Psoas muscle (tissue), 8 donors: ENCODE data around the gene LRRC2. TPM values are rescaled to one million over a fixed set of nuclear protein-coding genes. Genes with fewer than 3 reads are reported as not detected.

Source experiments
- ATAC-seq, 4 donors: fragments of 200-7000 bp; cut with Tn5 transposase; one replicate each; pipeline ENCODE4 v1.9.1; 2020; ENCODE audit warnings: moderate library complexity in 3 of 4, mild to moderate bottlenecking in 2 of 4
- DNase-seq, 2 donors: peaks; one replicate each; pipeline ENCODE4 v3.0.0-alpha.2; 2020
- H3K27ac ChIP-seq: fragments of 200-600 bp; one replicate; pipeline ENCODE4 v1.8.0; 2022
- H3K27me3 ChIP-seq, 3 donors: fragments of 200-600 bp in 1 of 3; one replicate each; pipeline versions ENCODE4 v1.6.1 to v1.8.0; 2013 to 2022; ENCODE audit warnings: low read length in 2 of 3, mild to moderate bottlenecking in 2 of 3, moderate library complexity in 1 of 3; ENCODE audit not compliant: insufficient read depth in 3 of 3
- H3K36me3 ChIP-seq, 2 donors: fragments of 200-600 bp in 1 of 2; one replicate each; pipeline versions ENCODE4 v1.6.1 to v1.8.0; 2013 to 2022; ENCODE audit warnings: low read depth in 1 of 2, mild to moderate bottlenecking in 1 of 2, moderate library complexity in 1 of 2; ENCODE audit not compliant: insufficient read depth in 1 of 2
- H3K4me1 ChIP-seq: fragments of 200-600 bp; one replicate; pipeline ENCODE4 v1.8.0; 2022
- H3K4me3 ChIP-seq: fragments of 200-600 bp; one replicate; pipeline ENCODE4 v1.8.0; 2022; ENCODE audit warnings: mild to moderate bottlenecking
- H3K9me3 ChIP-seq: fragments of 200-600 bp; one replicate; pipeline ENCODE4 v1.8.0; 2022
- CTCF ChIP-seq: fragments of 200-600 bp; IDR thresholded peaks from one replicate; pipeline ENCODE4 v1.8.0; 2022; ENCODE audit warnings: antibody characterized with exemption
- WGBS, 3 donors: extraction: QIAGEN DNeasy Blood & Tissue Kit; methylation state at CpG; one replicate each; pipeline versions ENCODE4 v1.1.6 to v1.1.7; 2013; 5-methylcytosine and 5-hydroxymethylcytosine counted together
- intact Hi-C, 2 donors: fragments of 100-400 bp; cut with DNase I; formaldehyde crosslinking; loops; one replicate each; pipeline versions ENCODE4 v1.11.0 to v1.14.2; 2022
- polyA plus RNA-seq, 3 donors: library from polyadenylated mRNA; stranded (reverse); fragments of 200-250 nt; gene quantifications; one replicate each; pipeline ENCODE4 v1.2.3, GENCODE V29; 2013
- total RNA-seq, 4 donors: library from RNA; stranded (reverse); fragmentation: NEBNext Ultra II Directional in 2 of 4; extraction: Animal tissue kit (Norgen Biotek cat#: 25700) in 2 of 4; gene quantifications; one replicate each; pipeline versions ENCODE4 v1.2.1 to v1.2.4, GENCODE V29; 2021 to 2023
- donor health status: healthy with polysubstance abuse.
- donor health status: DM: no; HTN: no; CAD: no; lungs with moderate emphysema.
- donor health status: Bipolar disorder and iron deficiency.
- donor health status: healthy.
- donor health status: DM: yes; HTN: yes; CAD: no.
- donor health status: DM: no; HTN: no; CAD: no.
- donor health status: DM: no; HTN: no; CAD: no.
- donor health status: DM: yes; HTN: yes; CAD: no.

The LRRC2 gene
- total and polyA plus RNA-seq, 7 donors = 8.3 to 160 (median 65.1) TPM

GRCh38 chr3:46501702-46502101, 64.4 kb downstream of the LRRC2 start:
- TF ChIP-seq CTCF = no peak
- Histone ChIP-seq H3K4me3 (no peak overlapping the region), H3K36me3 (no peaks in the 10 kb centered on the region), H3K27ac (peak overlapping the region; percentile 65), H3K9me3 (no peaks in the 10 kb centered on the region), H3K27me3 (no peaks in the 10 kb centered on the region), H3K4me1 (peaks cover 30% of the 10 kb centered on the region)
- ATAC-seq (peak in 1 of 4 donors; percentile 48), DNase-seq (no peak)
- intact Hi-C loops = loop anchor here in 1 of 2 donors (5.0 kb wide), 1 partner anchor 46 kb away; no protein-coding TSS in a partner anchor
- 39 to 53% (median 49%) methylated on average over 4 of the region's 4 CpGs for whole genome bisulfite sequencing, 3 donors

GRCh38 chr3:46500656-46501635, 65.2 kb downstream of the LRRC2 start:
- peak overlapping the region; percentile 65 for H3K27ac ChIP-seq
- 62 to 69% (median 63%) methylated on average over 5 of the region's 5 CpGs for WGBS, 3 donors
- no peak for TF ChIP-seq CTCF
- intact Hi-C loops = loop anchor here in 1 of 2 donors (5.0 kb wide), 1 partner anchor 46 kb away; no protein-coding TSS in a partner anchor
- peaks cover 30% of the 10 kb centered on the region for H3K4me1 ChIP-seq
- H3K36me3 ChIP-seq = no peaks in the 10 kb centered on the region
- no peaks in the 10 kb centered on the region for H3K9me3 ChIP-seq
- no peak overlapping the region for H3K4me3 ChIP-seq
- H3K27me3 ChIP-seq = no peaks in the 10 kb centered on the region
- no peak for DNase-seq
- no peak for ATAC-seq

GRCh38 chr3:46498916-46499519, 67.1 kb downstream of the LRRC2 start:
- intact Hi-C loops = no loop called here
- Histone ChIP-seq H3K9me3 (no peaks in the 10 kb centered on the region), H3K4me1 (peaks cover 30% of the 10 kb centered on the region), H3K27ac (no peak overlapping the region), H3K27me3 (no peaks in the 10 kb centered on the region), H3K4me3 (no peak overlapping the region), H3K36me3 (no peaks in the 10 kb centered on the region)
- ATAC-seq (peak in 2 of 4 donors; percentile 7 to 25), DNase-seq (no peak)
- no peak for TF ChIP-seq CTCF
- 55 to 65% (median 56%) methylated on average over 6 of the region's 6 CpGs for WGBS, 3 donors

GRCh38 chr3:46497556-46498265, 68.4 kb downstream of the LRRC2 start, which contains the start of gene RTP3:
RTP3 (plus strand) TSS chr3:46497976; CDS start chr3:46498063, 87 bp downstream.
- intact Hi-C loops = no loop called here

More at GRCh38 chr3:46497556-46498265, 68.4 kb downstream of the LRRC2 start, which contains the start of gene RTP3:
- ATAC-seq (no peak), DNase-seq (no peak)
- H3K27ac ChIP-seq = no peak within 1 kb of the TSS
- WGBS, 3 donors = 74 to 76% (median 74%) methylated on average over 9 of the region's 9 CpGs
- no peaks in the 10 kb centered on the region for H3K27me3 ChIP-seq
- H3K4me3 ChIP-seq = no peak within 1 kb of the TSS
- H3K4me1 ChIP-seq = peaks cover 19% of the 10 kb centered on the region
- no peaks in the 10 kb centered on the region for H3K36me3 ChIP-seq
- no peaks in the 10 kb centered on the region for H3K9me3 ChIP-seq
- TF ChIP-seq CTCF = no peak
